Esophagus squamous epithelium (tissue), 5 donors: ENCODE data around the gene AUTS2. TPM values are rescaled to one million over a fixed set of nuclear protein-coding genes. Genes with fewer than 3 reads are reported as not detected.

Experiments
- DNase-seq: peaks from one replicate; lab custom pipeline; 2025; lab: John Stamatoyannopoulos, UW
- H3K27ac ChIP-seq, 4 donors: fragments of 200-600 bp; sonication (generic); one replicate each; pipeline ENCODE4 v1.5.1; 2016 to 2019; ENCODE audit warnings: mild to moderate bottlenecking in 1 of 4
- H3K27me3 ChIP-seq, 4 donors: fragments of 200-600 bp; sonication (generic); 1 replicate in 3 of 4; 2 replicates in 1 of 4; pipeline versions ENCODE4 v1.5.1 to v1.6.0; 2017 to 2021; ENCODE audit warnings: antibody characterized with exemption in 1 of 4
- H3K36me3 ChIP-seq, 3 donors: fragments of 200-600 bp; sonication (generic); one replicate each; pipeline ENCODE4 v1.5.1; 2016 to 2019
- H3K4me1 ChIP-seq, 3 donors: fragments of 200-600 bp; sonication (generic); one replicate each; pipeline ENCODE4 v1.5.1; 2017 to 2019
- H3K4me3 ChIP-seq, 4 donors: fragments of 200-600 bp; sonication (generic); 1 replicate in 3 of 4; 2 replicates in 1 of 4; pipeline ENCODE4 v1.5.1; 2016 to 2019; ENCODE audit warnings: mild to moderate bottlenecking in 2 of 4, moderate library complexity in 1 of 4
- H3K9me3 ChIP-seq, 3 donors: fragments of 200-600 bp; sonication (generic); one replicate each; pipeline ENCODE4 v1.5.1; 2016 to 2019
- CTCF ChIP-seq, 6 experiments: fragments of 450-650 bp in 4 of 6; fragments of 200-600 bp in 2 of 6; sonication (generic) in 2 of 6; IDR thresholded peaks; one replicate each; pipeline ENCODE4 v1.5.1; 2016 to 2019; ENCODE audit warnings: antibody characterized with exemption in 6 of 6, mild to moderate bottlenecking in 4 of 6, moderate library complexity in 4 of 6
- POLR2A ChIP-seq, 4 donors: fragments of 450-650 bp; IDR thresholded peaks; one replicate each; pipeline ENCODE4 v1.6.1; 2017; ENCODE audit warnings: antibody characterized with exemption in 4 of 4, mild to moderate bottlenecking in 4 of 4, moderate library complexity in 3 of 4
- WGBS, 2 donors: methylation state at CpG; one replicate each; pipeline ENCODE4 v1.1.5; 2018; 5-methylcytosine and 5-hydroxymethylcytosine counted together
- intact Hi-C: fragments of 100-400 bp; cut with DNase I; formaldehyde crosslinking; loops from one replicate; pipeline ENCODE4 v1.15.0; 2022
- total RNA-seq, 4 donors: library from RNA; depleted of rRNA; stranded (reverse); fragments of >200 nt; gene quantifications; one replicate each; pipeline ENCODE4 v1.1.0, GENCODE V29; 2016
- donor health status: DM: yes; HTN: yes; CAD: no.

Gene AUTS2
- total RNA-seq, 4 donors from 2014 or later, result 9.5 to 36.2 (median 23.0) TPM

GRCh38 chr7:69889338-69889975 lies 291.2 kb downstream of the AUTS2 start:
- Histone ChIP-seq H3K36me3 (no peaks in the 10 kb centered on the region), H3K9me3 (no peaks in the 10 kb centered on the region), H3K27ac (no peak overlapping the region), H3K27me3 (no peaks in the 10 kb centered on the region), H3K4me1 (peaks cover 0 to 15% (median 0%) of the 10 kb centered on the region in 3 donors), H3K4me3 (no peak overlapping the region)
- WGBS, 2 donors, result 57 to 58% methylated on average over 6 of the region's 6 CpGs
- no peak for DNase-seq
- no peak for TF ChIP-seq POLR2A (IDR thresholded peaks at IDR 0.05)
- no peak for TF ChIP-seq CTCF (IDR thresholded peaks at IDR 0.05)
- intact Hi-C loops, result no loop called here

GRCh38 chr7:69889976-69890351 lies 291.7 kb downstream of the AUTS2 start:
- H3K4me1 ChIP-seq, result peaks cover 0 to 10% (median 0%) of the 10 kb centered on the region in 3 donors
- no peak for DNase-seq
- WGBS, 2 donors, result 79% methylated on average over 6 of the region's 6 CpGs
- H3K27ac ChIP-seq, result no peak overlapping the region
- intact Hi-C loops, result no loop called here
- H3K9me3 ChIP-seq, result no peaks in the 10 kb centered on the region
- no peaks in the 10 kb centered on the region for H3K27me3 ChIP-seq
- TF ChIP-seq POLR2A (IDR thresholded peaks at IDR 0.05) (no peak), CTCF (IDR thresholded peaks at IDR 0.05) (no peak)
- H3K4me3 ChIP-seq, result no peak overlapping the region
- H3K36me3 ChIP-seq, result no peaks in the 10 kb centered on the region

- no peaks in the 10 kb centered on the region for H3K4me1 ChIP-seq
- no peaks in the 10 kb centered on the region for H3K9me3 ChIP-seq
- H3K36me3 ChIP-seq, result no peaks in the 10 kb centered on the region
- no peak for TF ChIP-seq POLR2A (IDR thresholded peaks at IDR 0.05)
- no peak for TF ChIP-seq CTCF (IDR thresholded peaks at IDR 0.05)
- no peak overlapping the region for H3K4me3 ChIP-seq
- no peak overlapping the region for H3K27ac ChIP-seq
- no peak for DNase-seq
- intact Hi-C loops, result no loop called here
- no peaks in the 10 kb centered on the region for H3K27me3 ChIP-seq
These were observed 294.5 kb downstream of the AUTS2 start for GRCh38 chr7:69892790-69893189.

- H3K4me3 ChIP-seq, result no peak overlapping the region
- DNase-seq, result no peak
- no peak overlapping the region for H3K27ac ChIP-seq
- 68 to 74% methylated on average over 3 of the region's 3 CpGs for whole genome bisulfite sequencing, 2 donors
- H3K27me3 ChIP-seq, result no peaks in the 10 kb centered on the region
- intact Hi-C loops, result no loop called here
- H3K4me1 ChIP-seq, result no peaks in the 10 kb centered on the region
- H3K9me3 ChIP-seq, result no peaks in the 10 kb centered on the region
- TF ChIP-seq CTCF (IDR thresholded peaks at IDR 0.05) (peak in 1 of 6 experiments; percentile 23), POLR2A (IDR thresholded peaks at IDR 0.05) (no peak)
- no peaks in the 10 kb centered on the region for H3K36me3 ChIP-seq
These were observed 295.6 kb downstream of the AUTS2 start for GRCh38 chr7:69893906-69894305.

- Histone ChIP-seq H3K27me3 (no peaks in the 10 kb centered on the region), H3K4me1 (no peaks in the 10 kb centered on the region), H3K27ac (no peak overlapping the region), H3K36me3 (no peaks in the 10 kb centered on the region), H3K4me3 (no peak overlapping the region), H3K9me3 (no peaks in the 10 kb centered on the region)
- no peak for DNase-seq
- 71 to 80% methylated on average over 2 of the region's 2 CpGs for WGBS, 2 donors
- intact Hi-C loops, result no loop called here
- TF ChIP-seq POLR2A (IDR thresholded peaks at IDR 0.05), result no peak
- TF ChIP-seq CTCF (IDR thresholded peaks at IDR 0.05), result no peak
These were observed 297.2 kb downstream of the AUTS2 start for GRCh38 chr7:69895446-69895845.
